ENCODE data around the gene LSM3.

GRCh38 chr3:14204515-14205284 lies 26.1 kb downstream of the LSM3 start:
- TF ChIP-seq CTCF (IDR thresholded peaks at IDR 0.05; ENCODE audit: insufficient read depth, low read length): no peak
- TF ChIP-seq POLR2AphosphoS5 (IDR thresholded peaks at IDR 0.05; ENCODE audit: low read depth): no peak
- TF ChIP-seq SPI1 (IDR thresholded peaks at IDR 0.05; ENCODE audit: borderline replicate concordance, low read depth): no peak
